Ovary (tissue), 3 donors: ENCODE data around the gene PID1.

ENCODE experiments used
- EP300 ChIP-seq: sonication (generic); formaldehyde crosslinking; IDR thresholded peaks from one replicate; pipeline ENCODE4 v1.6.1; 2017; ENCODE audit warnings: antibody characterized with exemption
- POLR2A ChIP-seq: fragments of 450-650 bp; IDR thresholded peaks from one replicate; pipeline ENCODE4 v1.6.1; 2017; ENCODE audit warnings: antibody characterized with exemption, mild to moderate bottlenecking, moderate library complexity
- TF ChIP-seq, protein P1 (sequence below), 3 donors: fragments of 450-650 bp in 2 of 3; fragments of 200-600 bp in 1 of 3; IDR thresholded peaks; one replicate each; pipeline versions ENCODE4 v1.5.1 to v1.8.0; 2016 to 2022; ENCODE audit warnings: antibody characterized with exemption in 3 of 3, mild to moderate bottlenecking in 1 of 3
- donor health status: DM: no; HTN: no; CAD: no.

DNA sequence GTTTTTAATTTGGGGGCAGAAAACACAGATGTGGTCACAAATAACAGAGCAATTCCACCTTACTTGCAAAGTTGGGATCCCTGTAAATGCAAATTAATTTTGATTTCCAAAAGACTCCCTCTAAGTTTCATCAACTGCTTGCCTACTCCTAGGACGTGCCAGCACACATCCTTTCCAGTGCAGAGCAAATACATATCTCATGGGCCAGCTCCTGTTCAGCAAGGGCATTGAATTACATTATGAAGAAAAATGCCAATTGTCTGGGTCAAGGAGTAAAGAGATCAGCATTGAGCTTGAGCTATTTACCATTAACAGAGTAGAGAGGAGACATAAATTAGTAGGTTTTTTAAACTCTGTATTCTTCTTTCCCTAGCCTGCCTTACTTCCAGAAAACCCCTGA is 18.8 kb downstream of the PID1 start:
- TF ChIP-seq, protein P1, sequence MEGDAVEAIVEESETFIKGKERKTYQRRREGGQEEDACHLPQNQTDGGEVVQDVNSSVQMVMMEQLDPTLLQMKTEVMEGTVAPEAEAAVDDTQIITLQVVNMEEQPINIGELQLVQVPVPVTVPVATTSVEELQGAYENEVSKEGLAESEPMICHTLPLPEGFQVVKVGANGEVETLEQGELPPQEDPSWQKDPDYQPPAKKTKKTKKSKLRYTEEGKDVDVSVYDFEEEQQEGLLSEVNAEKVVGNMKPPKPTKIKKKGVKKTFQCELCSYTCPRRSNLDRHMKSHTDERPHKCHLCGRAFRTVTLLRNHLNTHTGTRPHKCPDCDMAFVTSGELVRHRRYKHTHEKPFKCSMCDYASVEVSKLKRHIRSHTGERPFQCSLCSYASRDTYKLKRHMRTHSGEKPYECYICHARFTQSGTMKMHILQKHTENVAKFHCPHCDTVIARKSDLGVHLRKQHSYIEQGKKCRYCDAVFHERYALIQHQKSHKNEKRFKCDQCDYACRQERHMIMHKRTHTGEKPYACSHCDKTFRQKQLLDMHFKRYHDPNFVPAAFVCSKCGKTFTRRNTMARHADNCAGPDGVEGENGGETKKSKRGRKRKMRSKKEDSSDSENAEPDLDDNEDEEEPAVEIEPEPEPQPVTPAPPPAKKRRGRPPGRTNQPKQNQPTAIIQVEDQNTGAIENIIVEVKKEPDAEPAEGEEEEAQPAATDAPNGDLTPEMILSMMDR (IDR thresholded peaks at IDR 0.05): no peak
- TF ChIP-seq POLR2A (no peak), EP300 (no peak)
